Mesendoderm (in vitro differentiated cells): Measurements from ENCODE around the gene PILRA.

Experiments used
- DNase-seq: peaks from one replicate; pipeline ENCODE4 v3.0.0; 2013
- H2AK5ac ChIP-seq: 2 replicates; pipeline ENCODE4 v1.6.1; 2013; ENCODE audit warnings: low read length, inconsistent platforms
- H2BK120ac ChIP-seq: 2 replicates; pipeline ENCODE4 v1.6.1; 2013; ENCODE audit warnings: low read depth, mild to moderate bottlenecking, low read length, moderate library complexity, mixed read lengths
- H2BK15ac ChIP-seq: replicated peaks from 2 replicates; pipeline ENCODE4 v1.6.1; 2013; ENCODE audit warnings: low read depth, mild to moderate bottlenecking, moderate library complexity
- H2BK5ac ChIP-seq: 2 replicates; pipeline ENCODE4 v1.6.1; 2013; ENCODE audit warnings: low read length, inconsistent platforms
- H3K18ac ChIP-seq: 2 replicates; pipeline ENCODE4 v1.6.1; 2013; ENCODE audit warnings: mild to moderate bottlenecking, low read length, mixed read lengths
- H3K23ac ChIP-seq: one replicate; pipeline ENCODE4 v1.6.1; 2013; ENCODE audit warnings: low read length
- H3K27ac ChIP-seq: 2 replicates; pipeline ENCODE4 v1.5.1; 2013; ENCODE audit warnings: low read depth, mild to moderate bottlenecking, inconsistent platforms, low read length, moderate library complexity
- H3K27me3 ChIP-seq: 2 replicates; pipeline ENCODE4 v1.6.1; 2013; ENCODE audit warnings: low read length, control low read depth, mild to moderate bottlenecking, inconsistent platforms; ENCODE audit not compliant: insufficient read depth, poor library complexity
- H3K36me3 ChIP-seq: 2 replicates; pipeline ENCODE4 v1.6.1; 2013; ENCODE audit warnings: low read length, inconsistent platforms; ENCODE audit not compliant: control insufficient read depth, insufficient read depth
- H3K4ac ChIP-seq: one replicate; pipeline ENCODE4 v1.6.1; 2013; ENCODE audit warnings: low read depth, mild to moderate bottlenecking, low read length, moderate library complexity
- H3K4me1 ChIP-seq: 2 replicates; pipeline ENCODE4 v1.6.1; 2013; ENCODE audit warnings: low read depth, low read length, inconsistent platforms; ENCODE audit not compliant: control insufficient read depth
- H3K4me2 ChIP-seq: 2 replicates; pipeline ENCODE4 v1.6.1; 2013; ENCODE audit warnings: low read length
- H3K4me3 ChIP-seq: 2 replicates; pipeline ENCODE4 v1.5.1; 2013; ENCODE audit warnings: mild to moderate bottlenecking, low read length
- H3K56ac ChIP-seq: one replicate; pipeline ENCODE4 v1.6.1; 2013; ENCODE audit warnings: low read length
- H3K79me1 ChIP-seq: 2 replicates; pipeline ENCODE4 v1.6.1; 2013; ENCODE audit warnings: low read length, inconsistent platforms
- H3K79me2 ChIP-seq: 2 replicates; pipeline ENCODE4 v1.6.1; 2013; ENCODE audit warnings: mild to moderate bottlenecking, low read length; ENCODE audit not compliant: control insufficient read depth, insufficient read depth
- H3K9ac ChIP-seq: 2 replicates; pipeline ENCODE4 v1.6.1; 2013; ENCODE audit warnings: low read length, inconsistent platforms
- H4K5ac ChIP-seq: one replicate; pipeline ENCODE4 v1.6.1; 2013; ENCODE audit warnings: low read length
- H4K8ac ChIP-seq: one replicate; pipeline ENCODE4 v1.6.1; 2013; ENCODE audit warnings: low read depth, mild to moderate bottlenecking, control low read depth, low read length, moderate library complexity
- WGBS: extraction: QIAGEN DNeasy Blood & Tissue Kit; methylation state at CpG from one replicate; pipeline ENCODE4 v1.1.7; 2013; ENCODE audit warnings: low lambda C conversion rate, missing lambda C conversion rate; ENCODE audit not compliant: insufficient coverage; ENCODE audit errors: extremely low coverage; 5-methylcytosine and 5-hydroxymethylcytosine counted together

The PILRA gene

DNA sequence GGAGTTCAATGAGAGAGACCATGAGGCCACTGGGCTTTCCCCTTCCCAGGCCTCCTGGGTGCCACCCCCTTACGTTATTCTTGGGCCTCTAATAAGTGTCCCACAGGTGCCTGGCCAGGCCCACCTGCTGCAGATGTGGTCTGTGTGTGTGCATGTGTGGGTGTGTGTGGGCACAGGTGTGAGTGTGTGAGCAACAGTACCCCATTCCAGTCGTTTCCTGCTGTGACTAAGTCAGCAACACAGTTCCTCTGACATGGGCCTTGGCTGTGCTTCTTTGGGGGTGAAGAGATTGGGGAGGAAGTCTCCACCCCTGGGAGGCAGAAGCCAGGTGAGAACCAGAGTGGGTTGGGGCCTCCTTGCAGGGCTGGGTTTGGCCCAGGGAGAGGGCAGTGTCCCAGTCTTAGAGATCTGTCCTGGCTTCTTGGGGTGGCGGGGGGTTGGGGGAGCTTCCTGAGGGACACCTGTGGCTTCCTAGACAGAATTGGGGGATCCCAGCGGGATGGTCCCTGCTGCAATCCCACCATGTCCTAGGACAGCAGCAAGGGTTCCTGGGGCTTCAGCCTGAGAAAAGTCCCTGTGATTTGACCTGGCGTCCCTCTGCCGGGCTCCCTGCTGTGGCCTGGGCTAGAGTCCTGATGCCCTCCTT is 19.5 kb upstream of the PILRA start:
- H4K5ac ChIP-seq = no peak overlapping the region
- no CpG with 5 or more reads among the region's 6 CpGs for WGBS
- no peak overlapping the region for H3K23ac ChIP-seq
- H3K4me1 ChIP-seq = no peaks in the 10 kb centered on the region
- no peak overlapping the region for H3K56ac ChIP-seq
- no peak overlapping the region for H3K4me2 ChIP-seq
- no peak overlapping the region for H3K18ac ChIP-seq
- H3K4me3 ChIP-seq = no peak overlapping the region
- no peak overlapping the region for H3K4ac ChIP-seq
- H2BK15ac ChIP-seq = no peak overlapping the region
- H2BK120ac ChIP-seq = no peak overlapping the region
- H3K9ac ChIP-seq = no peak overlapping the region
- H3K79me1 ChIP-seq = no peaks in the 10 kb centered on the region
- no peak overlapping the region for H2BK5ac ChIP-seq
- H3K79me2 ChIP-seq = no peaks in the 10 kb centered on the region
- no peak overlapping the region for H2AK5ac ChIP-seq
- DNase-seq = no peak
- H4K8ac ChIP-seq = no peak overlapping the region
- no peak overlapping the region for H3K27ac ChIP-seq
- no peaks in the 10 kb centered on the region for H3K27me3 ChIP-seq
- peaks cover 10% of the 10 kb centered on the region for H3K36me3 ChIP-seq

DNA sequence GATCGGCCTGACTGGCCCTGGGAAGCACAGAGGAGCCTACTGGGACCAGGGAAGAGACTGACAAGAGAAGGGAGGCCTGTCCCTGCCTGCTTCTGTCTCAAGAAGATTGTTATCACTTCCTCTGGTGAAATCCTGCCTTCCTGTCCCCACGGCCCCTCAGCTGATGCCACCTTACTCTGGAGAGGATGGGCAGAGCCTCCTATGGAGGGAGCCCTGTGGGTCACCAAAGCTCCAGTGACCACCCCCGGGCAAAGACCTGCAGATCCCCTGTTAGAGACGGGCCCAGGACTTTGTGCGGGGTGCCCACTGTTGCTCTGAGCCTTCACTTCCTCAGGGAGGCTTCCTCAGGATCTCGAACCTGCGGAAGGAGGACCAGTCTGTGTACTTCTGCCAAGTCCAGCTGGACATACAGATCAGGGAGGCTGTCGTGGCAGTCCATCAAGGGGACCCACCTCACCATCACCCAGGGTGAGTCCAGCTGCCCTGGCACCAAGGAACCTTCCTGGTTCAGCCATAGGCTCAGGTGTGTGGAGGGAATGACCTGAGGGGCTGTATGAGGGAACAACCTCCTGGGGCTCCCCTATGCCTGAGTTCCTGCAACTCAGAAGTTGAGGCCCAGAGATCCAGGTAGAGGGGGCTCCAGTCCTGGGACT is 16.7 kb upstream of the PILRA start:
- H2BK15ac ChIP-seq = no peak overlapping the region
- H3K4me1 ChIP-seq = no peaks in the 10 kb centered on the region
- H3K23ac ChIP-seq = no peak overlapping the region
- H4K8ac ChIP-seq = no peak overlapping the region
- no peaks in the 10 kb centered on the region for H3K79me2 ChIP-seq
- no peak overlapping the region for H3K18ac ChIP-seq
- peaks cover 10% of the 10 kb centered on the region for H3K36me3 ChIP-seq
- no peak for DNase-seq
- no peak overlapping the region for H3K4me2 ChIP-seq
- H3K9ac ChIP-seq = no peak overlapping the region
- H3K4ac ChIP-seq = no peak overlapping the region
- H3K79me1 ChIP-seq = no peaks in the 10 kb centered on the region
- no peaks in the 10 kb centered on the region for H3K27me3 ChIP-seq
- H2BK5ac ChIP-seq = no peak overlapping the region
- H4K5ac ChIP-seq = no peak overlapping the region
- no peak overlapping the region for H3K4me3 ChIP-seq
- H2BK120ac ChIP-seq = no peak overlapping the region
- H3K56ac ChIP-seq = no peak overlapping the region
- no CpG with 5 or more reads among the region's 8 CpGs for WGBS
- no peak overlapping the region for H2AK5ac ChIP-seq
- no peak overlapping the region for H3K27ac ChIP-seq

DNA sequence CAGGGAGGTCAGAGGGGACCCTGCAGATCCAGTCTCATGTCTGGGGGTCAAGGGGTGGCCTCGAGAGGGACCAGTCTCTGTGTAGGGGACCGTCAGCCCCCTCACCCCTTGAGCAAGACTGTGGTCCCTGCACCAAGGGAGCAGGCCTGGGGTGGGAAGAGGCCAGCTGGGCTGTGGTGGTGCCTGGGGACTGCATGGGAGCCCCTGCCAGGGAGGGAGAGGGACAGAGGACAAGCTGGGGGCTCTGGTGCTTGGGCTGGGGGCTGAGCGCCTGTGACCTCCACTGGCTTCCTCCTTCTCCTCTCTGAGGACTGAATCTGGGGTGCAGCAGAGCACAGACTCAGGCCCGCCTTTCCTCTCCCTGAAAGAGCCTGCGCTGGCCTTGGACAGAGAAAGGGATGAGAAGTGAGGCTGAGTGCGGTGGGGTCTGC is 16.1 kb upstream of the PILRA start:
- Histone ChIP-seq H3K27me3 (no peaks in the 10 kb centered on the region), H2BK5ac (no peak overlapping the region), H3K4me3 (no peak overlapping the region), H4K8ac (no peak overlapping the region), H2BK120ac (no peak overlapping the region), H3K23ac (no peak overlapping the region), H3K4me1 (no peaks in the 10 kb centered on the region), H4K5ac (no peak overlapping the region), H3K4me2 (no peak overlapping the region), H3K18ac (no peak overlapping the region), H3K36me3 (peaks cover 11% of the 10 kb centered on the region), H3K79me1 (no peaks in the 10 kb centered on the region), H3K4ac (no peak overlapping the region), H3K79me2 (no peaks in the 10 kb centered on the region), H3K27ac (no peak overlapping the region), H2AK5ac (no peak overlapping the region), H2BK15ac (no peak overlapping the region), H3K9ac (no peak overlapping the region), H3K56ac (no peak overlapping the region)
- no peak for DNase-seq
- no CpG with 5 or more reads among the region's 6 CpGs for WGBS

DNA sequence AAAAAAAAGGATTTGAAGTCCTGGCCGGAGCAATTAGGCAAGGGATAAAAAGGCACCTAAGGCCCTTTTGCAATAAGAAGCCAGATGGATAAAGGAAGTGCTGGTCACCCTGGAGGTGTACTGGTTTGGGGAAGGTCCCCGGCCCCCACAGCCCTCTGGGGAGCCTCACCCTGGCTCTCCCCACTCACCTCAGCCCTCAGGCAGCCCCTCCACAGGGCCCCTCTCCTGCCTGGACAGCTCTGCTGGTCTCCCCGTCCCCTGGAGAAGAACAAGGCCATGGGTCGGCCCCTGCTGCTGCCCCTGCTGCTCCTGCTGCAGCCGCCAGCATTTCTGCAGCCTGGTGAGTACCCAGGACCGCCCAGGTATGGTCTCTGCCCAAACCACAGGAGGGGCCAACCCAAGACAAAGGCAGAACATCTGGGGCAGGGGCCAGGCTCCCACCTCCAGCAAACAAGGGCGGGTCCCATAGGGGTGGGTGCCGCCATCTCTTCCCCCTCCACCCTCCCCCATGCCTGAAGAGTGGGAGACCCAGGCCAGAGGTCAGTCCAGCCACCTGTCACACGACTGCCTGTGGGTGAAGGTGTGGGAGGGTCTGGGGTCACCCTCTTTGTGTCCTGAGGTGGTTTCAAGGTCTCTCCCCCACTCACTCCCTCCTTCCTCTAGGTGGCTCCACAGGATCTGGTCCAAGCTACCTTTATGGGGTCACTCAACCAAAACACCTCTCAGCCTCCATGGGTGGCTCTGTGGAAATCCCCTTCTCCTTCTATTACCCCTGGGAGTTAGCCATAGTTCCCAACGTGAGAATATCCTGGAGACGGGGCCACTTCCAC is 15.0 kb upstream of the PILRA start, which contains the start of gene PILRB:
Gene PILRB, plus strand, starts transcription at position 91 of the 830 bp plus-strand sequence. Its CDS starts 186 bp downstream, at position 277.
- WGBS = no CpG with 5 or more reads among the region's 11 CpGs

DNA sequence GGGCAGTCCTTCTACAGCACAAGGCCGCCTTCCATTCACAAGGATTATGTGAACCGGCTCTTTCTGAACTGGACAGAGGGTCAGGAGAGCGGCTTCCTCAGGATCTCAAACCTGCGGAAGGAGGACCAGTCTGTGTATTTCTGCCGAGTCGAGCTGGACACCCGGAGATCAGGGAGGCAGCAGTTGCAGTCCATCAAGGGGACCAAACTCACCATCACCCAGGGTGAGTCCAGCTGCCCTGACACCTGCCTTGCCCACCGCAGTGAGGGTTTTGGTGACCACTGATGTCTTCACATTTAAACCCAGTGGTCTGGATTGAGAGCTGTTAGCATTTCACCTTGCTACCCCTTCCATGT is 14.5 kb upstream of the PILRA start:
- no peak overlapping the region for H2AK5ac ChIP-seq
- H3K56ac ChIP-seq = no peak overlapping the region
- no peak overlapping the region for H3K4me2 ChIP-seq
- H3K4me1 ChIP-seq = no peaks in the 10 kb centered on the region
- H4K5ac ChIP-seq = no peak overlapping the region
- no peak overlapping the region for H4K8ac ChIP-seq
- no peak overlapping the region for H3K18ac ChIP-seq
- H2BK120ac ChIP-seq = no peak overlapping the region
- H3K79me2 ChIP-seq = no peaks in the 10 kb centered on the region
- peaks cover 13% of the 10 kb centered on the region for H3K36me3 ChIP-seq
- H3K4me3 ChIP-seq = no peak overlapping the region
- H3K4ac ChIP-seq = no peak overlapping the region
- no peak overlapping the region for H3K9ac ChIP-seq
- H3K27ac ChIP-seq = no peak overlapping the region
- H2BK15ac ChIP-seq = no peak overlapping the region
- no peak overlapping the region for H2BK5ac ChIP-seq
- H3K79me1 ChIP-seq = no peaks in the 10 kb centered on the region
- WGBS = no CpG with 5 or more reads among the region's 8 CpGs
- H3K27me3 ChIP-seq = no peaks in the 10 kb centered on the region
- DNase-seq = no peak
- no peak overlapping the region for H3K23ac ChIP-seq

More for the DNA sequence above, 15.0 kb upstream of the PILRA start, which contains the start of gene PILRB:
- Histone ChIP-seq H3K79me2 (no peaks in the 10 kb centered on the region), H3K9ac (no peak within 1 kb of the TSS), H3K56ac (no peak within 1 kb of the TSS), H3K4me1 (no peaks in the 10 kb centered on the region), H3K18ac (no peak within 1 kb of the TSS), H2BK5ac (no peak within 1 kb of the TSS), H4K5ac (no peak within 1 kb of the TSS), H3K27me3 (no peaks in the 10 kb centered on the region), H3K4me3 (no peak within 1 kb of the TSS), H2BK120ac (no peak within 1 kb of the TSS), H2AK5ac (no peak within 1 kb of the TSS), H3K4ac (no peak within 1 kb of the TSS), H3K4me2 (no peak within 1 kb of the TSS), H4K8ac (no peak within 1 kb of the TSS), H3K27ac (no peak within 1 kb of the TSS), H3K36me3 (peaks cover 13% of the 10 kb centered on the region), H3K79me1 (no peaks in the 10 kb centered on the region), H3K23ac (no peak within 1 kb of the TSS), H2BK15ac (no peak within 1 kb of the TSS)
- DNase-seq = no peak
